Measurements from ENCODE around the gene RPEL1.

- TF ChIP-seq POLR2A (IDR thresholded peaks at IDR 0.05) (no peak), CTCF (IDR thresholded peaks at IDR 0.05) (no peak), POLR2AphosphoS5 (IDR thresholded peaks at IDR 0.05; ENCODE audit: insufficient read depth in 1 of 2, low read depth in 1 of 2) (no peak)
Measured at GRCh38 chr10:103277713-103278536, 32.2 kb downstream of the RPEL1 start.

Data from vagina (tissue), 2 donors.